GM21576 (cell line): ENCODE results near the gene CNTNAP2.

Experiments used
- ATAC-seq: cut with Tn5 transposase; IDR thresholded peaks from one replicate; pipeline ENCODE4 v1.9.1; 2021; ENCODE audit warnings: mild to moderate bottlenecking, moderate library complexity; ENCODE audit not compliant: unreplicated experiment

Gene CNTNAP2

DNA sequence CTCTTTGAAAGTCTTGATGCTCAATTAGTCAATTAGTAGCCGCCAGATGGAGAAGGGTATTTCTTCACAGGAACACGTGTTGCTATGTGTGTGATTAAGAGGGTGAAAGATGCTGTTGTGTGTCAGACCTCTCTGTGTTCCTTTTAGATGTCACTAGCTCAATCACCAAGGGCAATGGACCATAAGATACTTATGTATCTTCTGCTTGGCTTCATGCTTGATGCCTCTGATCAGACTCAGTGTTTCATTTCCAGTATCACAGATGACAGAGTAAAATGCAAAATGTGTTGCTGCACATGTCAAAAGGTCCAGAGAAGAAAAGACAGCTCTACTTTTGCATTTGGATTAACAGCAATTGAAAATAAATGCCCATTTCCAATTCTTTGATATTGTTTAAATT, 865.9 kb downstream of the CNTNAP2 start:
- ATAC-seq = no peak

DNA sequence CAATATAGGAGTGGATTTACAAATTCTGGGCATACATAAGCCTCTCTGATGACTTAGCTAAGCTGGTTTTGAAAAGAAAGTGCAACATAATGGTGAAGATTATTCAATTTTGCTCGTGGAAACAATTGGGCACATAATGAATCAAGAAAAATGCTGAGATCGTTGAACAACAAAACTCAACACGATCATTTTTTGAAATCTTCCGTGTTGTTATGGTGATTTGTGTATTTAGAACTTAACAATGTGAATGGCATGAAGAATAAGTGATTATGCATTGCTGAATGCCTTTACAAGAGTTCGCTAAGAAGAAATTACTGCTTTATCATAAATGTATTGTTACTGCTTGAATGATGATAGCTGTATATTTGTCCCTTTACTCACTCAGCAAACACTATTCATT, 875.0 kb downstream of the CNTNAP2 start:
- no peak for ATAC-seq

DNA sequence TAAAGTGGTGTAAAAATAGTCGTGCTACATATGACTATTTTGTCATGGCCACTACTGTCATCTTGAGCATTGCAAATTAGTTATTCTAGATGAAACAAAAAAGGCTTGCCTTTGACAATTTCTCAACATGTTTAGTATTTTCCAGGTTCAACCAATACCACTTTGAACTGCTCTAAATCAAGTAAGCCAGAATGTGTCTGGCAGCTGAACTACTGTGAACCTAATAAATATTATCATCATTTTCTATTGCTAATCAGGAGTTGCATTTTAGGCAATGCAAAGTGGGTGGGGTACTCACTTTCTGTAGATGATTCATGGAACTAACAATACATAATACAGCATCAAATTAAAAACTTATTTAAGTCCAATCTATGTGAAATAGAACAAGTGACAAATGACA, 877.2 kb downstream of the CNTNAP2 start:
- no peak for ATAC-seq

DNA sequence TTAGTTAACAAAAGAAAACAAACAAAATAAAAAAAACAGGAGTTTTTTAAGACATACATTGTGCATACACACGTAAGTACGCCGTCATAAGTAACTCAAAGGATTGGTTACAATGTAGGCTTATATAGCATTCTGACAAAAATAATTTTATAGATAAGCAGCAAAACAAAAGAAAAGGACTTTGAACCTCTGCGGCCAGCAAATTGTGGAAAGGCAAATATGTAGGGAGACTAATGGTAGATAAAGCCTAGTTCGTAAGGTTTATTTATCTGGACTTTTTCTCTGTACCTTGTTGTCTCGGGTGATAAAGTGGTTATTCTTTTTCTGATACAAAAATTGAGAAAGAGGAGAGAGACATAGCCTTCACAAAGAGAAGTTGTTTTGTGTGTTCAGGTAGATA, 891.9 kb downstream of the CNTNAP2 start:
- no peak for ATAC-seq

DNA sequence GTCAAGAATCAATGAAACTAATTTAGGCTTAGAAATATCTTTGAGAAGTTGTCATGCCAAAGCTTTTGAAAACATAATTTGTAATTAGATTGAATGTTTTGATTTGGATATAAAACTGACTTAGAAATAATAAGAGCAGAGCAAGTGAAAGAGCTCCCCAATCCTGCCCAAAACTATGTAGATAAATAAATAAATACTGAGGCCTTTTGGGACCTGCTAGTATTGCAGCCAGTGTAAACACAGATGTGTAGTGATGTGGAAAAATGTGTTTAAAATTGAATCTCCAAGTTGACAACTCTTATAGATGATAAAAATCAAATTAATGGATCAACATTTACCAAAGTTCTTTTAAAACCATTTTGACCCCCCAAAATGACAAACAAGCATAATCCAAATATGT, 896.1 kb downstream of the CNTNAP2 start:
- no peak for ATAC-seq

DNA sequence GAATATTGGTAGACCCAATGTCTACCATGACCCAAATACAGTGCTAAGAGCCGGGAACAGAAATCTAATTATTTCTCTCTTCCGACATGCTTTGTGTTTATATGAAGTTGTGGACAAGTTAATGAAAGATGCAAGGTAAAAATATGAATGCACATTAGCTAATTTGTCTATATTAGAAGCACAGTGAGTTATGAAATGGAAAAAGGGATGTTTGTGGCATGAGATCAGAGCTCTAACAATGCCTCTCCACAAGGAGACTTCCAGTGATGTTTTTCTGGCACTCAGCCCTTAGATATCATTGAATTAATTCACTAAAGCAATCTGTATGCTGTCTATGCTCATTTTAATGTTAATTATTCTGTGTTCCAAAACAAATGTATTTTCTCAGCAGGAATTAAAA, 897.2 kb downstream of the CNTNAP2 start:
- no peak for ATAC-seq

DNA sequence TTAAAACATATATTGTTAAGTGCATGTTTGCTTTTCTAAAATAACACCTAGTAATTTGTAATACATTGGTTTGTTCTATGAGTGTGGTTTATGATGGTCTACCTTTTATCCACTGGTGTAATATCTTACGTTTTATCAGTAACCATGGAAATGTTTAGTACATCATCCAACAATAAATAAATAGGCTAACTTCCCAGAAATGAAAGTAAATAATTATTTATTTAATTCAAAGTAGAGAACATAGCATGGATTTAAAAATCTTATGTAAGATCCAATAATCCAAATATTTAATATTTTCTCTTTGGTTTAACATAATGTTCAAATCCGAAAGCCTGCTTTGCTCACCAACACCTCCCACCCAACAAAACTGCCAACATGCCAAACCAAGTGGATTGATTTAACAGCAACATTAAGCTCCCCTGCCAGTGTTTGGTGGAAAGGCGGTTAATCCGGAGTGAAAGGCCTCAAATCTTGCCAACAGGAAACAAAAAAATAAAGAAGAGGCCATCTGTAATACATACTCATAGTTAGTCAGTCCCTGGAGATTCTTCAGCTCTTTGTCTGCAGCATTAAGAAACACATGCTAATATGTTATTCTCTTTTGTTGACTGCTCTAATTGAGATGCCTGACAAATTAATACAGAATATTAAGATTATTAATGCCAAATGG, 897.8 kb downstream of the CNTNAP2 start:
- no peak for ATAC-seq

DNA sequence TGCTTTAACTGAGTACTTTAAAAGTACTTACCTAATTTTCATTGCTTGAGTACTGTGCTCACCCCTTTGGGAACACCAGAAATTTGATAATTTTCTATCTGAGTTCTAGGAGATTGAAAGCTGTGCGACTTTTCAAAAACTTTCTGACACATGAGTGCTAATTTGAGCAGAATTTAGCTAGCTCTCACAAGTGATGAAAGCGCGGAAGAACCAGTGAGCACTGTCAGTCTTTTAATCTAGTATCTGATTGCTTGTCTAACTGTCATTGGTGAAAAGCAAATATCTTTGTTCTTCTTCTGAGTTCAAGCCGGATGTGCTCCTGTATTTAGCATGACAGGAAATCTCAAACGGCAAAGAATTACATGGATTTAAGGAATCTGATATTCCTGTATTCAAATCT, 899.4 kb downstream of the CNTNAP2 start:
- no peak for ATAC-seq

DNA sequence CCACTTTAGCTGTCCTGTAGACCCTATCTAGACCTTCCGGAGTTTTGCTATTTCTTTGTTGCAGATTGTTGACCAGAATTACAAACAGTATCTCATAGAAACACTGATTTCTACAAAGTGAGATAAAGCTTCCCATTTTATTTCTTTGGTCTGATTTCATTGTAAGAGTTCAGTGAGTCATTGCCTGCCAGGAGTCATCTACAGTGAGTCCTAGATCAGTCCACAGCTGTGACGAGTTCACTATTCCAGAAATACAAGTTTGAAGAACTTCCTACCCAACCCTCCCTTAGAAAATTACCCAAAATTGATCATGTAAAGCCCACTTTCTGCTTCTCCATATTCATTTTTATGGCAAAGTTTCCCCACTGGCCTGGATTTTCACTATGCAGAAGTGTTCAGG, 905.5 kb downstream of the CNTNAP2 start:
- ATAC-seq = no peak

DNA sequence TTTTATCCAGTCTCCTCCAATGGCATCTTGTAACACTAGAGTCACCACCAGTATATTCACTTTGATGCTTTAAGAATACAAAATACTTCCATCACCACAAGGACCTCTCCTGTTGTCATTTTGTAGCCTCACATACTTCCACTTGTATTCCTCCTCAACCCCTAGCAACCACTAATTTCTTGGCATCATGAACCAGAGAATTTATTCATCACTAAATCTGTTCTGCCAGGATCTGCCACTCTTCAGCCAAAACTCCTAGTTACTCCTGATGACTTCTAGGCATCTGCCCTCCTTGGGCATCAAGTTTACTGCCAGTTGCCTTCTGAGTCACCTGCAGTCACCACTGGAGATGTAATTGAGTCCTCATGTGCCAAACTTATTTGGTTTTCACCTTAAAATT, 906.8 kb downstream of the CNTNAP2 start:
- ATAC-seq = no peak

DNA sequence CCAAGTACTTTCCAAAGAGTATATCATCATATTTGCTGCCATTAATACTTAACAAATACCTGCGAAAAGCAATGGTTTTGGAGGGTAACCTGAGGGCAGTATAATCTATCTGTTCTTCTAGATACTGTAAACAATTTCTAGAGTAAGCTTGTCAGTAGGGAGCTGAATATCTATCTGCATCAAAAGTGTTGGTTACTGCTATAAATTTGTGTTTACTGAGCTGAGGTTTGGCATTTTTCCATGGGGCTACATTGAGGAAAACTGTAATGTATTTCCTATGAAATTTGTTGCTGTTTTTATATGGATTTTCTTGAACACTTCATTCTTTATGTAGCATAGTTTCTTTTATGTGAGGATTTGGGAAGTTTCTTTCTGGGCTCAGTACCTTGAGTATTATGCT, 913.4 kb downstream of the CNTNAP2 start:
- no peak for ATAC-seq

DNA sequence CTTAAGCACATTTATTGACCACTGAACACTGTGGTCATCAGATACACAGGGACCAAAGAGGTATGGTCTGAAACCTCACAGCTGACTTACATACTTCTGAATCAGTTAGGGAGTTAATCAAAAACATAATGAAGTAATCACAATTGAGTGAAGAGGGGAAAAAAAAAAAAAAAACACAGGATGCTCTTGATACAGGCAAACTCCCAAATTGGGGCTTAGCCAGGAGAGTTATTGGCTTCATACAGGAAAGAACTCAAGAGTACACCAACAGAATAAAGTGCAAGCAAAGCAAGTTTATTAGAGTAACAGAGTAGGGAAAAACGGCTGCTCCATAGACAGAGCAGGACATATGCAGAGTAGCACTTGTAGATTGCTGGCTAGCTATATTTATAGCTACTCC, 917.0 kb downstream of the CNTNAP2 start:
- no peak for ATAC-seq

DNA sequence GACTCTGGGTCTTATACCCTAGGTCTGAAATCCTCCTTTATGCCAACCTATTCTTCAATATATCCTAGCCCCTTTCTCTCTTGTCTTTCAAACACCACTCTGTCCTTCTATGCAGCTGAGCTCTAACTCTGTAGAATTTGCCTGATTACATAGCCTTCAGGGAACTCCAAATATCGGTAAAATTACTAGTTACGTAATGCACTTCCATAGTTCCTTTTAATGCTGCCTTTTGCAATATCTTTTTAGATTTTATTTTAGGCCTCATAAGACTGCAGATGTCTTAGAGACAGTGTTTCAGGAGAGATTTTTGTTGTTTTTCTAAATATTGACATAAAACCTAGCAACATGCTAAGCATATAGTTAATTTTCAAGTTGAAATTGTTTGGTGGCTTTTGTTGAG, 924.8 kb downstream of the CNTNAP2 start:
- ATAC-seq = no peak

DNA sequence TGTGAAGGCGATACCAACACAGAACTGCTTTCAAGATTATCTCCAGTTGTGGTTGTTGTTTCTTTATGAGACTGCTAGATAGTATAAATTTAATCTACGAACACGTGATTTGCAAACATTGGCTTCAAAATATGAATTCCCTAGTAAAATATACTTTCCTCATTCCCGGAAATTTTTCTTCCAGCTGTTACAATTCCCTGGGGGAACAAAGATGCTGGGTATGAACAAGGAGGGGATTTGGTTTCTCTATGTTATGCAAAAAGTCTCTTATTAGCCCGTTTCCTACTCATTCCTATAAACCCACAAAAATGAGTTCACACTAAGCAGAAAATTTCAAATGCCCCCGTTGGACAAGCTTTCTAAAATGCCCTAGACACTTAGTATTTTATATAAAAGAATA, 928.3 kb downstream of the CNTNAP2 start:
- no peak for ATAC-seq

DNA sequence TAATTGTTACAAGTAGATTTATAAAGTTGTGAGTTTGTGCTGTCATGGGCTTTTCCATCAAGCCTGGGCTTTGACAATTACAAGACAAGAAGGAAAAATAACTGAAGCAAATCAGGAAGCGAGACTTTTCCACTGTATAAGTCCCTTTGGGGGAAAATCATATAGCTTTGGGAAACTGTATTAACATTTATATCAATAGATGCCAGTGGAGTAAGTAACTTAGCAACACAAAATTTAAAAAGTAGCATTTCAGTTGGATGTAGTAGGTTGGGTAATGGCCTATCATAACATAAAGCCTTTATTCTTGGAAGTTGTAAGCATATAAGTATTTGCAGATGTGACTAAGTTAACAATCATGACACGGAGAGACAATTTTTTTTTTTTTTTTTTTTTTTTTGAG, 931.1 kb downstream of the CNTNAP2 start:
- ATAC-seq = no peak

DNA sequence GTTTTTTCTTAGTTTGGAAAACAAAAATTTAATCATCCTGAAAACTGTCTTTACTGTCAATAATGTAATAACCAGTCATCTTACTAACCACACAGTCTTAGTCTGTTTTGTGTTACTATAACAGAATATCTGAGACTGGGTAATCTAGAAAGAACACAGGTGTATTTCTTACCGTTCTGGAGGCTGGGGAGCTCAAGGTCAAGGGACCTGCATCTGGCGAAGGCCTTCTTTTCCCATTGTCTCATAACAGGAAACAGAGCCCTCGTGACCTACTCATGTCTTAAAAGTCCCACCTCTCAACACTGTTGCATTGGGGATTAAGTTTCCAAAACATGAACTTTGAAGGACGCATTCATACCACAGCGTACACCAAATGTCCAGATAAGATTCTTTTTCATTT, 932.3 kb downstream of the CNTNAP2 start:
- no peak for ATAC-seq

DNA sequence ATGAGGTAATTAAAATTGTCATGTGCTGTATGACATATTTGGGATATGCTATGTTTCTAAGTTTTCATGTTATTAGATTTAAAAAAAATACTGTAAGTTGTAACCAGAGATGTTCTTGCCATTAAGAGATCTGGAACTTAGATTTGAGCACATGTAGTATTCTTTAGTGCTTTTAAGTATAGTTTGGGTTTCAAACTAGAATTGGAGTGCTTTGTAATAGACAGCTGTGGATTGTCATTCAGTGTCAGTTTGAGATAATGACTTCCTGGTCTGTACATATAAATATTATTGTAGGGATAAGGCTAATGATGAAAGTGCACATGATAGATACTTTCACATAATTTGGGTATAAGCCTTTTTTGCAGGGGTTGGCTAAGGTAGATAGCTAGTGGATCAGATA, 936.2 kb downstream of the CNTNAP2 start:
- no peak for ATAC-seq

DNA sequence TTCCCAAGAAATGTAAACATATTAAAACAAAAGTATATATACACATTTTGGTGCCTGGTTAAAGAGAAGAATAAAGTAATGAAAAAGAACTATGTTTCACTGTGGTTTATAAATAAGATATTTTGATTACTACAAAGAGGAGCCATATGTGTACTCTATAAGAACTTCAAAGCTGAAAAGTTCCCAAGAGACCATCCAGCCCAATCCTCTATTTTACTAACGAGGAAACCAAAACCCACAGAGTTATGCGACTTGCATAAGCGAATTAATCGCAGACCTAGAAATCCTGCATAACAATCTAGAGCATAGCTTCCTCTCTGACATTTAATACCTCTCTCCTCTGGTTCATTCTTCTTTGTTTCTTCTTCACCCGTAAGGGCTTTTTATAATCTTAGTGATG, 937.1 kb downstream of the CNTNAP2 start:
- no peak for ATAC-seq

DNA sequence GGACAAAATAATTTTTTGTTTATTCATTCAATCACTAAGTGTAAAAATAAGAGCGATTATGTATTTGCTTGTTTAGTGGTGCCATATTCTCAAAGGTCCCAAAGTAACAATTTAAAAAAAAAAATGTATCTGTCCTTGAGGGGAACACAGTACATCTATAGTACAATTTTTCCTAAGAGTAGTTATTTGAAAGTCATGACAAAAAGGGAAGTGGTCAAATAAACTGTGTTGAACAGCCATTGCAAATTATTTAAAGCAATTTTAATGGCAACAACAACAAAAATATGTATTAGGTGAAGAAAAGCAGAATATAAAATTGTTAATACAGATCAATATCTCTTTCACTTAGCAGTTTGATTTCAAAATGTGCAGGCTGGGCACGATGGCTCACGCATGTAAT, 943.5 kb downstream of the CNTNAP2 start:
- no peak for ATAC-seq

DNA sequence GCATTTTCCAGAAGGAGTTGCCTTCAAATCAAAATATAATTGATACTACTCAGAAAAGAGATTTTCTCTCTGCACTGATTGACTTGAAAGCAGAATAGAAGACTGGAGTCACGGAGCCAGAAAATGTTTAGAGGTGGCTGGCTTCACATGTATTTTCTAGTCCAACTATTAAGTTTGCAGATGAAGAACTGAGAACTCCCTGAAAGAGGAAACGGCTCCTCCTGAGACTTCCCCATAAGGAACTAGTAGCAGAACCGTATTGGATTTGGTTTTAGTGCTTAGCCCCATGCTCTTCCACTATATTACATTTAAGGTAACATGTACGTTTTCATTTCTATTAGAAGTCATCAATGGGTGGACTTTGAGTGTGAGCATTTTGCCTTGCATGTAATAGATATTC, 946.3 kb downstream of the CNTNAP2 start:
- no peak for ATAC-seq

DNA sequence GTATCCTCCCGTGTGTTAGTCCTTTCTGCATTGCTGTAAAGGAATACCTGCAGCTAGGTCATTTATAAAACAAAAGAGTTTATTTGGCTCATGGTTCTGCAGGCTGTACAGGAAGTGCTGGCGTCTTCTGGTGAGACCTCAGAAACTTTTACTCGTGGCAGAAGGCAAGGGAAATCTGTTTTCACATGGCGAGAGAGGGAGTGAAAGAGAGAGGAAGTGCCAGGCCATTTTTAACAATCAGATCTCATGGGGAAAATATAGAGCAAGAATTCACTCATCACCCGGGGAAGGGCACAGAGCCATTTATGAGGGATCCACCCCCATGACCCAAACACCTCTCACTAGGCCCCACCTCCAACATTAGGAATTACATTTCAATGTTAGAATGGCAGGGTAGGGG, 952.2 kb downstream of the CNTNAP2 start:
- ATAC-seq = no peak

DNA sequence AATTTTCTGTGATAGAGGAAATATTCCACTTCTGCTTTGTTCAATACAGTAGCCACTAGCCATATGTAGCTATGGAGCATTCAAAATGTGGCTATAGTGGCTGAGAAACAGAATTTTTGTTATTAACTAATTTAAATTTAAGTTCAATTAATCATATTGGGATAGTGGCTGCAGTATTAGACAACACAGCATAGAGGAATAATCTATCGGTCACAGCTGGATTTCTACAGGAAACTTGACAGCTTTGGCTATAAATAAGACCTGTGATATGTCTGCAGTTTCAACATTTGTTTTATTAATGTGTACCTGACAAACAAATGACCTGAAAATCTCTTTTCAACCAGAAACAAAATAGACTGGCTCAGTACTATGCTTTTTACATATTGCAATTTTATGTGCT, 953.2 kb downstream of the CNTNAP2 start:
- ATAC-seq = no peak

DNA sequence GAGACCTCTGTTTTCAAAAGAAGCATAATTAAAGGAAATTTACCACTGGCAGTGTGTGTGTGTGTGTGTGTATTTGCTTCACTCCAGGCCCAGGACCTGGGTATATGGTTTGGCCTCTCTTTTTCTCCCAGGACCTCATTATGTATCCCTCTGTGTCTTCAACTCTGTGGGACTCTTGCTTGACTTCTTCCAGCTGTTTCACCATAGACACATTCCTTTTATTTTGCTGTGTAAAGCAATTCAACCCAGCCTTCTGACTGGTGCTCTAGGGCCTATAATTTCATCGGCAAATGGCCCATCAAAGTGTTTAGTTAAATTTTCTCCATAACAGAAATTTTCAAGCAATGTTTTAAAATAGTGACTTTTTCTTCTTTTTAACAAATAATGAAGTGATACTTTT, 954.3 kb downstream of the CNTNAP2 start:
- no peak for ATAC-seq

DNA sequence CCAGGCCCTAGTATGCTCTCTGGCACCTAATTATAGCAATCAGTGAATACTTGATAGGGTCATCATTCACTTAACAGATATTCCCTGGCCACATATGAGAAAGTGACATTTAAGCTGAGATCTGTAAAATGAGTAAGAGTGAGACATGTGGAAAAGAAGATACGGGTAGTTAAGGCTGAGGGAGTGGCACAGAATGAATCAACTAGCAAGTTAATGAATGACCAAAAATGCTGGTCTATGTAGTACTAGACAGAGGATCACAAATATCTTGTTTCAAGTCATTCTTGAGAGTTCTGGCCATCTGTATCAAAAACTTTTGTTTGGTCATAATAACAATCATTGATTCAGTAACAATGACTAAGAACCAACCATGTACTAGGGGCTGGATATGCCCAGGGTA, 954.9 kb downstream of the CNTNAP2 start:
- ATAC-seq = no peak
